Testis (tissue), 2 donors: ENCODE results near the gene COMMD4.

Experiments used
- POLR2A ChIP-seq: fragments of 450-650 bp; IDR thresholded peaks from one replicate; pipeline ENCODE4 v1.6.1; 2017; ENCODE audit warnings: antibody characterized with exemption, mild to moderate bottlenecking, moderate library complexity
- TF ChIP-seq, protein P1 (sequence below), 3 experiments: fragments of 450-650 bp in 2 of 3; fragments of 200-600 bp in 1 of 3; sonication (generic) in 1 of 3; IDR thresholded peaks; one replicate each; pipeline ENCODE4 v1.5.1; 2016 to 2019; ENCODE audit warnings: antibody characterized with exemption in 3 of 3, mild to moderate bottlenecking in 2 of 3, moderate library complexity in 1 of 3

DNA sequence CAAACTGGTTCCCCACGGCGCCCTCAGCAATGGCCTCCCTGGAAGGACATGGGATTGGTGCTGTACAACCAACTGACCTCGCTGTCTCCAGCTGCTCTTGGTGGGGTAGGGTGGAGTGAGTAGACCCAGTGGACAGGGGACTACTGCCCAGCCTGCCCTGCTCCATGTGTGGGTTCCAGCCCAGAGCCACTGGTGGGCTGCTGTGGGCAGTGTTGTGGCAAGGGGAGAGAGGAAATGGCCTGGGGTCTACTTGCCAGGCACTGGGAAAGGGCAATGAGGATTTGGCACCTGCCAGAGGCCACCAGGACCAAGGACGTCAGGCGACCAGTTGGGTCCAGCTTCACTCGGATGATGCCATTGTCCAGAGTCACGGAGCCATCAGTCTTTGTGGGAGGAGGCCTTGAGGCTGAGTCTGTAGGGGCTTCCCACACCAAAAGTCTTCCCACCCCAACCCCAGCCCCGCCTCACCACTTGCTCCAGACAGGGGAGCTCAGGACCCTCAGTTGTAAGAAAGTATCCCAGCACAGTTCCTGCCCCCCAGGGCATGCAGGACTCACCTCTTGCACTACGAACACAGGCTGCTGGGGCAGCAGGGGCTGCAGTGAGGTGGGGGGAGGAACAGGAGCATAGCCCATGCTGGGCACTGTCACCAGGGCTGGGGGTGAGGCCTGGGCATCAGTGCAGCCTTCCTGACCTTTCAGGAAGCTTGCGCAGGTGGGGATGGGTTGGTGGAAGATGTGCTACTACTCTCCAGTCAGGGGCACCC is 23.1 kb downstream of the COMMD4 start:
- TF ChIP-seq, protein P1, sequence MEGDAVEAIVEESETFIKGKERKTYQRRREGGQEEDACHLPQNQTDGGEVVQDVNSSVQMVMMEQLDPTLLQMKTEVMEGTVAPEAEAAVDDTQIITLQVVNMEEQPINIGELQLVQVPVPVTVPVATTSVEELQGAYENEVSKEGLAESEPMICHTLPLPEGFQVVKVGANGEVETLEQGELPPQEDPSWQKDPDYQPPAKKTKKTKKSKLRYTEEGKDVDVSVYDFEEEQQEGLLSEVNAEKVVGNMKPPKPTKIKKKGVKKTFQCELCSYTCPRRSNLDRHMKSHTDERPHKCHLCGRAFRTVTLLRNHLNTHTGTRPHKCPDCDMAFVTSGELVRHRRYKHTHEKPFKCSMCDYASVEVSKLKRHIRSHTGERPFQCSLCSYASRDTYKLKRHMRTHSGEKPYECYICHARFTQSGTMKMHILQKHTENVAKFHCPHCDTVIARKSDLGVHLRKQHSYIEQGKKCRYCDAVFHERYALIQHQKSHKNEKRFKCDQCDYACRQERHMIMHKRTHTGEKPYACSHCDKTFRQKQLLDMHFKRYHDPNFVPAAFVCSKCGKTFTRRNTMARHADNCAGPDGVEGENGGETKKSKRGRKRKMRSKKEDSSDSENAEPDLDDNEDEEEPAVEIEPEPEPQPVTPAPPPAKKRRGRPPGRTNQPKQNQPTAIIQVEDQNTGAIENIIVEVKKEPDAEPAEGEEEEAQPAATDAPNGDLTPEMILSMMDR (IDR thresholded peaks at IDR 0.05), result no peak
- no peak for TF ChIP-seq POLR2A
